GM18519 (cell line): ENCODE data around the gene ZNF273.

ENCODE experiments used
- ATAC-seq: cut with Tn5 transposase; IDR thresholded peaks from one replicate; pipeline ENCODE4 v1.9.1; 2021; ENCODE audit warnings: mild to moderate bottlenecking, moderate library complexity; ENCODE audit not compliant: unreplicated experiment, low FRiP score

ZNF273 gene

GRCh38 chr7:64876792-64877713, 26.0 kb upstream of the ZNF273 start:
- no peak for ATAC-seq

- no peak for ATAC-seq
Measured at GRCh38 chr7:64877714-64878610, 25.1 kb upstream of the ZNF273 start.

GRCh38 chr7:64878684-64879083, 24.4 kb upstream of the ZNF273 start:
- no peak for ATAC-seq

- ATAC-seq, result no peak
Measured at GRCh38 chr7:64879086-64879730, 23.9 kb upstream of the ZNF273 start.

- no peak for ATAC-seq
Measured at GRCh38 chr7:64879800-64880199, 23.3 kb upstream of the ZNF273 start.

GRCh38 chr7:64880322-64881297, 22.5 kb upstream of the ZNF273 start:
- no peak for ATAC-seq

GRCh38 chr7:64881461-64882287, 21.4 kb upstream of the ZNF273 start:
- ATAC-seq, result no peak

- no peak for ATAC-seq
Measured at GRCh38 chr7:64882341-64883112, 20.5 kb upstream of the ZNF273 start.

- no peak for ATAC-seq
Measured at GRCh38 chr7:64883113-64883905, 19.8 kb upstream of the ZNF273 start.

GRCh38 chr7:64884085-64884912, 18.8 kb upstream of the ZNF273 start:
- no peak for ATAC-seq

- ATAC-seq, result no peak
Measured at GRCh38 chr7:64884913-64885370, 18.1 kb upstream of the ZNF273 start.

- ATAC-seq, result no peak
Measured at GRCh38 chr7:64885520-64886240, 17.4 kb upstream of the ZNF273 start.

GRCh38 chr7:64886956-64887545, 16.0 kb upstream of the ZNF273 start:
- no peak for ATAC-seq

GRCh38 chr7:64887756-64888508, 15.1 kb upstream of the ZNF273 start:
- no peak for ATAC-seq

GRCh38 chr7:64888561-64888900, 14.5 kb upstream of the ZNF273 start:
- no peak for ATAC-seq
